AG10803 (cell line): Measurements from ENCODE around the gene KLF11.

Experiments
- DNase-seq: peaks from one replicate; pipeline ENCODE4 v3.0.0; 2010; ENCODE audit warnings: low read depth
- H3K4me3 ChIP-seq: 2 replicates; pipeline ENCODE4 v1.5.1; 2011; ENCODE audit warnings: mild to moderate bottlenecking, low read length, control low read depth
- CTCF ChIP-seq: conservative IDR thresholded peaks from 2 replicates; pipeline ENCODE4 v1.5.1; 2011; ENCODE audit warnings: mild to moderate bottlenecking, low read length, control low read depth, inconsistent platforms

The KLF11 gene

GRCh38 chr2:10075101-10075500 lies 31.8 kb downstream of the KLF11 start:
- no peak for DNase-seq
- H3K4me3 ChIP-seq, result no peak overlapping the region
- no peak for TF ChIP-seq CTCF

GRCh38 chr2:10075571-10076209 lies 32.3 kb downstream of the KLF11 start:
- no peak for TF ChIP-seq CTCF

GRCh38 chr2:10076511-10076910 lies 33.2 kb downstream of the KLF11 start:
- DNase-seq, result no peak
- no peak for TF ChIP-seq CTCF
- H3K4me3 ChIP-seq, result no peak overlapping the region

More at GRCh38 chr2:10075571-10076209, 32.3 kb downstream of the KLF11 start:
- DNase-seq, result no peak
- no peak overlapping the region for H3K4me3 ChIP-seq

GRCh38 chr2:10076988-10077527 lies 33.7 kb downstream of the KLF11 start:
- no peak for TF ChIP-seq CTCF
- no peak overlapping the region for H3K4me3 ChIP-seq
- DNase-seq, result no peak

GRCh38 chr2:10078001-10078400 lies 34.7 kb downstream of the KLF11 start:
- TF ChIP-seq CTCF, result no peak
- DNase-seq, result no peak

GRCh38 chr2:10078704-10079265 lies 35.4 kb downstream of the KLF11 start:
- TF ChIP-seq CTCF, result no peak
- peak overlapping the region; percentile 60 for H3K4me3 ChIP-seq
- DNase-seq, result peak; percentile 68

More at GRCh38 chr2:10078001-10078400, 34.7 kb downstream of the KLF11 start:
- no peak overlapping the region for H3K4me3 ChIP-seq
